CD4-positive, alpha-beta T cell treated with Interleukin-2 at 100 ng/mL for 4 hours (primary cell): ENCODE measurements around the gene COCH.
A peak's percentile ranks its signal among the peaks of the same experiment; 100 is the strongest.
"Not testable (repeated sequence)": the region's sequence is repeated elsewhere in the genome, so short reads cannot be mapped to it uniquely, and the experiment has no call there.

Experiments used
- DNase-seq: peaks from one replicate; pipeline ENCODE4 v3.0.0-alpha.2; 2020; ENCODE audit warnings: low spot score

The COCH gene

GRCh38 chr14:30875788-30876053, 1.4 kb downstream of the COCH start:
- no peak for DNase-seq

GRCh38 chr14:30876692-30877091, 2.3 kb downstream of the COCH start:
- no peak for DNase-seq

- no peak for DNase-seq
Measured at GRCh38 chr14:30882431-30882830, 8.1 kb downstream of the COCH start.

- no peak for DNase-seq
Measured at GRCh38 chr14:30883508-30884294, 9.3 kb downstream of the COCH start.

GRCh38 chr14:30884901-30885300, 10.5 kb downstream of the COCH start:
- no peak for DNase-seq

GRCh38 chr14:30885840-30886740, 11.7 kb downstream of the COCH start:
- DNase-seq = no peak

- no peak for DNase-seq
Measured at GRCh38 chr14:30888480-30889243, 14.3 kb downstream of the COCH start.

- no peak for DNase-seq
Measured at GRCh38 chr14:30889244-30889594, 14.9 kb downstream of the COCH start.

- no peak for DNase-seq
Measured at GRCh38 chr14:30893819-30894218, 19.5 kb downstream of the COCH start.

- DNase-seq = no peak
Measured at GRCh38 chr14:30894923-30895515, 20.7 kb downstream of the COCH start.

GRCh38 chr14:30896435-30896834, 22.1 kb downstream of the COCH start:
- DNase-seq = no peak

GRCh38 chr14:30897121-30897520, 22.8 kb downstream of the COCH start:
- not testable (repeated sequence) for DNase-seq

GRCh38 chr14:30903285-30904124, 29.1 kb downstream of the COCH start:
- no peak for DNase-seq

GRCh38 chr14:30906752-30907658, 32.6 kb downstream of the COCH start:
- peak; percentile 15 for DNase-seq

GRCh38 chr14:30907659-30908057, 33.3 kb downstream of the COCH start:
- DNase-seq = no peak

GRCh38 chr14:30908826-30909225, 34.5 kb downstream of the COCH start:
- no peak for DNase-seq

- DNase-seq = no peak
Measured at GRCh38 chr14:30914812-30915211, 40.5 kb downstream of the COCH start.

GRCh38 chr14:30915596-30915995, 41.2 kb downstream of the COCH start:
- DNase-seq = no peak

- DNase-seq = no peak
Measured at GRCh38 chr14:30921305-30921704, 46.9 kb downstream of the COCH start.

GRCh38 chr14:30921788-30922187, 47.4 kb downstream of the COCH start:
- DNase-seq = no peak
